Activated CD8-positive, alpha-beta memory T cell treated with anti-CD3 and anti-CD28 coated beads, Interleukin-2, amount 50 U/mL, for 48 hours (primary cell): Measurements from ENCODE around the gene FCN2.
A peak's percentile ranks its signal among the peaks of the same experiment; 100 is the strongest.
"Not testable (repeated sequence)": the region's sequence is repeated elsewhere in the genome, so short reads cannot be mapped to it uniquely, and the experiment has no call there.

ENCODE experiments used
- DNase-seq: peaks from one replicate; pipeline ENCODE4 v3.0.0-alpha.2; 2020

FCN2 gene

DNA sequence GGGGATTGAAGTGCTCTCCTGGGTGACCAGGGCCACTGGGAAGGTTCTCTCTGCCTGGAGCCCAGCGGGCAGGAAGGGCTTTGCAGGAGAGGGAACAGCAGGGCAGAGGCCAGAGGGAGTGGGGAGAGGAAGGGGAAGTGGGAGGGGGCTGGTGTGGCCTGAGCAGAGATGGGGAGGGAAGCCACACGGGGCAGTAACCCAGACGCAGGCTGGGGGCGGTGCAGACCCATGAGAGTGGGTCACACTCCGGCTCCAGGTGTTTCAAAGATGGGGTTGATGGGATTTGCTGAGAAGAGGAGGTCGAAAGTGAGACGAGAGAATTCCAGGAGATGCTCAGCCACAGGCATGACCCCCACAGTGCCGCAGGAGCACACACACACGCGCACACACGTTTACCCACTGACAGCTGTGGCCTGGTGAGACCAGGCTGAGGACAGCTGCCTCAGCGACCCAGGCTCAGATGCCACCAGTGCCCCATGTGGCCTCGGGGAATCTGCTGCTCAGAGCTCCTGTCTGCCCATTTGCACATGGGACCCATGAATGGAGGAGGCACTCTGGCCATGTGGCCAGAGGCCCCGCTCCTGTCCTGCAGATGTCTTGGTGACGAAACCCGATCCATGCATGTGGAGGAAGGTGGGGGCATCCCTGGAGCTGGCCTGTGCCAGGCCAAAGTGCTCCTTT is 32.7 kb upstream of the FCN2 start:
- no peak for DNase-seq

- no peak for DNase-seq
Measured at GRCh38 chr9:134848504-134848903, 32.1 kb upstream of the FCN2 start.

GRCh38 chr9:134850611-134851010 is 30.0 kb upstream of the FCN2 start:
- DNase-seq: no peak

GRCh38 chr9:134851020-134851419 is 29.6 kb upstream of the FCN2 start:
- DNase-seq: no peak

- no peak for DNase-seq
Measured at GRCh38 chr9:134852906-134853654, 27.5 kb upstream of the FCN2 start.

DNA sequence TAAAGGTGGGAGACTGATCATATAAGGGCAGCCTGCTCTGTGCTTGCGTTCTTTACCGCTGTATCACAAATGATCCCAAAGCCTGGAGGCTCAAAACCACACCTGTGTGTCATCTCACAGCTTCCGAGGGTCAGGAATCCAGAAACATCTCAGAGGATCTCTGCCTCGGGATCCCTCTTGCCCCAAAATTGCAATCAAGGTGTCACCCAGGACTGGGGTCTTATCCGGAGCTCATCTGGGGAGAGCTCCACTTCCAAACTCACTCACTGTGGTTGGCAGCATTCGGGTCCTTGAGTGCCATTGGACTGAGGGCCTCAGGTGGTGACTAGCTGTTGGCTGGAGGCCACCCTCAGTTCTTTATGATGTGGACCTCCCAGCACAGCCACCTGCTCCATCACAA is 26.7 kb upstream of the FCN2 start:
- no peak for DNase-seq

DNA sequence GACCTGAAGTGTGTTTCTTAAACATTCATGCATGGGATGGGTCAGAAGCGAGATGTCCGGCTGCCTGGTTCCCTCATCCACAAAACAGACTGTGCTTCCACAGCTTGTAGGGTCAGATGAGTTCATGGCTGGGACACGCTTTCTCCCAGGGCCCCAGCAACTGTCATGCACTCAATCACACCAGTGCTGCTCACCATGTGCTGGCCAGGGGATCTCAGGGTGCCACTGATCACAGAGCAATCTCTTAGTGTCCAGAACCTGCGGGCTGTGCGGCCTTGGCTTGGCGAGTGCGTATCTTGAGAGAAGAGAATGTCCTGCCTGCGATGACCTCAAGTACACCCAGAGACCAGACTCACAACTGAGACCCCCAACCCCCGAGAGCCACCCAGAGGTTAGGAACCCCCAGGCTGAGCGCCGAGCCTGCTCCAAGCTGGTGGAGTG is 26.0 kb upstream of the FCN2 start:
- no peak for DNase-seq

DNA sequence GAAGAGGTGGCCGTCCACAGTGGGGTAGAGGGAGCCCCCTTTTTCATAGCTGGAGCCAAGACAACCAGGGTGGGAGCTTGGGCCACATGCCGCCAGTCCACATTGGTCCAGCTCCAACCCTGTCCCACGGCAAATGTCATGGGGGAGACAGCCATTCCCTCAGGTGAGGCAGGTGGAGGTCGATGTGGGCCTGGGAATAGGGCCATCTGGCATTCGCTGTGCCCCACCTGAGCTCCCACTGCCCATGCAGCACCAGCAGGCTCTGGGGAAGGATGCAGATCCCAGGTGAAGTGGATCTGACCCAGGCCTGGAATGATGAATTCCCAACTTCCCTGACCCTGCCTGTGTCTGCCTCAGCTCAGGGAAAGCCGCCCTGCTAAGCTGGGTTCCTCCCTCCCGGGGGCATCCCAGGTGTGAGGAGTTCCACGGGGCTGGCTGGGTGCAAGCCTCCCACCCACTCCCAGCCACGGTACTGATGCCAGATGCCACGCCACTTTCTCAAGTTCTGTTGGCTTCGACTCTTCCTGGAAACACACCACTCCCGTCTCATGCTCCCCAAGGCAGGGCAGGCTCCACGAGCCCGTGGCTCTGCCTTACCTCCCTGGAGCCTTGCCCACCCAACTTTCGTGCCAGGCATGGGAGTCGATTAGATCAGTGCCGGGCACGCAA is 25.2 kb upstream of the FCN2 start:
- no peak for DNase-seq

- DNase-seq: no peak
Measured at GRCh38 chr9:134855900-134856377, 24.7 kb upstream of the FCN2 start.

DNA sequence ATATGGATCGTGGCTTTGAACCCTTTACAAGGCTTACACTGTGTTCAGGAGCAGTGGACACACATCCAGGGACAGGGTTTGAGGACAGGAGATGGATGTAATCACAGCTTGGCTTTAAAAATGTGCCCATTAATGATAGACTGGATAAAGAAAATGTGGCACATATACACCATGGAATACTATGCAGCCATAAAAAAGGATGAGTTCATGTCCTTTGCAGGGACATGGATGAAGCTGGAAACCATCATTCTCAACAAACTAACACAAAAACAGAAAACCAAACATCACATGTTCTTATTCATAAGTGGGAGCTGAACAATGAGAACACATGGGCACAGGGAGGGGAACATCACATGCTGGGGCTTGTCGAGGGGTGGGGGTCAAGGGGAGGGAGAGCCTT is 23.2 kb upstream of the FCN2 start:
- DNase-seq: not testable (repeated sequence)

GRCh38 chr9:134858051-134858841 is 22.4 kb upstream of the FCN2 start:
- DNase-seq: peak; percentile 72

DNA sequence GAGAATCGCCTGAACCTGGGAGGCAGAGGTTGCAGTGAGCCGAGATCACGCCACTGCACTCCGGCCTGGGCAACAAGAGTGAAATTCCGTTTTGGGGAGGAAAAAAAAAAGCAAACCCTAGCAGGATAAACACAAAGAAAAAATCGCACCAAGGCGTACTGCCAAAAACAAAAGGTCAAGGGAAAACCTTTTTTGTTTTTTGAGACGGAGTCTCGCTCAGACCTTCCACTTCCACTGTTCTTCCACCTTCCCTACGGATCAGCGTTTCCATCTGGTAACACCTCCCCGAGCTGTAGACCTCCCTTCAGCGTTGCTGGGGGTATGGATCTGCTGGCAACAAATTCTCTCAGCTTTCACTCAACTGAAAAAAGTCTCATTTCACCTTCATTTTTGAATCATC is 20.1 kb upstream of the FCN2 start:
- DNase-seq: no peak

GRCh38 chr9:134861595-134862334 is 18.8 kb upstream of the FCN2 start:
- no peak for DNase-seq

- no peak for DNase-seq
Measured at GRCh38 chr9:134863306-134863902, 17.2 kb upstream of the FCN2 start.

GRCh38 chr9:134863941-134864820 is 16.4 kb upstream of the FCN2 start:
- DNase-seq: no peak

GRCh38 chr9:134864821-134865190 is 15.8 kb upstream of the FCN2 start:
- no peak for DNase-seq

GRCh38 chr9:134867917-134868750 is 12.5 kb upstream of the FCN2 start:
- DNase-seq: no peak

- no peak for DNase-seq
Measured at GRCh38 chr9:134868751-134869553, 11.7 kb upstream of the FCN2 start.
